Stomach (tissue), 9 donors: ENCODE results near the gene GLRA1. TPM values are rescaled to one million over a fixed set of nuclear protein-coding genes. Genes with fewer than 3 reads are reported as not detected.

Experiments used
- DNase-seq, 2 donors: peaks; one replicate each; pipeline versions ENCODE4 v3.0.0 to v3.0.0-alpha.2; 2013 to 2019
- H3K27ac ChIP-seq, 5 donors: fragments of 200-600 bp in 4 of 5; sonication (generic) in 4 of 5; one replicate each; pipeline ENCODE4 v1.5.1; 2013 to 2019; ENCODE audit warnings: mild to moderate bottlenecking in 1 of 5, moderate library complexity in 1 of 5
- H3K27me3 ChIP-seq, 3 donors: fragments of 200-600 bp; sonication (generic); one replicate each; pipeline ENCODE4 v1.5.1; 2017 to 2019; ENCODE audit warnings: mixed run types in 1 of 3
- H3K36me3 ChIP-seq, 4 donors: fragments of 200-600 bp; sonication (generic); 1 replicate in 3 of 4; 2 replicates in 1 of 4; pipeline ENCODE4 v1.5.1; 2016 to 2019
- H3K4me1 ChIP-seq, 4 donors: fragments of 200-600 bp; sonication (generic); one replicate each; pipeline ENCODE4 v1.5.1; 2016 to 2019
- H3K4me3 ChIP-seq, 4 donors: fragments of 200-600 bp; sonication (generic) in 3 of 4; one replicate each; pipeline ENCODE4 v1.5.1; 2016 to 2019; ENCODE audit warnings: mild to moderate bottlenecking in 1 of 4
- H3K9me3 ChIP-seq, 4 donors: fragments of 200-600 bp; sonication (generic); one replicate each; pipeline ENCODE4 v1.5.1; 2016 to 2019
- EP300 ChIP-seq: sonication (generic); formaldehyde crosslinking; IDR thresholded peaks from one replicate; pipeline ENCODE4 v1.6.1; 2017; ENCODE audit warnings: antibody characterized with exemption
- POLR2A ChIP-seq, 4 donors: fragments of 450-650 bp; IDR thresholded peaks; one replicate each; pipeline ENCODE4 v1.6.1; 2016; ENCODE audit warnings: antibody characterized with exemption in 4 of 4, control low read depth in 2 of 4, mild to moderate bottlenecking in 1 of 4, moderate library complexity in 1 of 4
- POLR2AphosphoS5 ChIP-seq, 3 donors: sonication (generic); formaldehyde crosslinking; IDR thresholded peaks; one replicate each; pipeline ENCODE4 v1.6.1; 2016; ENCODE audit warnings: antibody characterized with exemption in 3 of 3
- WGBS, 5 donors: extraction: QIAGEN DNeasy Blood & Tissue Kit in 3 of 5; methylation state at CpG; one replicate each; pipeline versions ENCODE4 v1.1.5 to v1.1.7; 2013 to 2018; 5-methylcytosine and 5-hydroxymethylcytosine counted together
- intact Hi-C: fragments of 100-400 bp; cut with DNase I; formaldehyde crosslinking; loops from one replicate; pipeline ENCODE4 v1.15.1; 2023; ENCODE audit warnings: low total_unique reads
- polyA plus RNA-seq, 3 donors: library from polyadenylated mRNA; stranded (reverse); fragments of 200-250 nt; gene quantifications; one replicate each; pipeline ENCODE4 v1.2.3, GENCODE V29; 2013
- total RNA-seq, 5 donors: library from RNA; depleted of rRNA; stranded (reverse); fragments of >200 nt; gene quantifications; one replicate each; pipeline versions ENCODE4 v1.1.0 to v1.2.3, GENCODE V29; 2014 to 2016
- TF ChIP-seq, protein P1 (sequence below), 7 experiments: fragments of 450-650 bp in 4 of 7; fragments of 200-600 bp in 3 of 7; sonication (generic) in 3 of 7; IDR thresholded peaks; one replicate each; pipeline ENCODE4 v1.5.1; 2016 to 2019; ENCODE audit warnings: antibody characterized with exemption in 7 of 7, control low read depth in 2 of 7, mild to moderate bottlenecking in 1 of 7
- donor health status: healthy with polysubstance abuse.
- donor health status: Bipolar disorder and iron deficiency.
- donor health status: healthy.

The GLRA1 gene
- total and polyA plus RNA-seq, 8 donors: not detected

DNA sequence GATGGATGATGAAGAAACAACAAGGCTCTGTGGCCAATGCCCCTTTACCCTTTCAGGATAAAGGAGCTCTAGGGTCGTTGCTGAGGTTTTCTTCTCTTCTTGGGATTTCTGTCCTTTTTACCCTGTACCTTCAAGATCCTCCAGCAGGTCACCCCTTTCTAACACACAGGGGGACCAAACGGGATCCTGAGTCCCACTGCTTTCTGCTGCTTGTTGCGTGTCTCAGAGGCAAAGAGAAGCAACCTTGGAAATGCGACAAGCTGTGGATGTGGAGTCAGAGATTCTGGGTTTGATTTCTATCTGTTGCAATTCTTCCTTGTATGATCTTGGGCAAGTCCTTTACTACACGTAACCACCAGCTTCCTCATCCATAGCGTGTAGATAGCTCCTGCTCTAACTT is 20.5 kb downstream of the GLRA1 start:
- TF ChIP-seq, protein P1, sequence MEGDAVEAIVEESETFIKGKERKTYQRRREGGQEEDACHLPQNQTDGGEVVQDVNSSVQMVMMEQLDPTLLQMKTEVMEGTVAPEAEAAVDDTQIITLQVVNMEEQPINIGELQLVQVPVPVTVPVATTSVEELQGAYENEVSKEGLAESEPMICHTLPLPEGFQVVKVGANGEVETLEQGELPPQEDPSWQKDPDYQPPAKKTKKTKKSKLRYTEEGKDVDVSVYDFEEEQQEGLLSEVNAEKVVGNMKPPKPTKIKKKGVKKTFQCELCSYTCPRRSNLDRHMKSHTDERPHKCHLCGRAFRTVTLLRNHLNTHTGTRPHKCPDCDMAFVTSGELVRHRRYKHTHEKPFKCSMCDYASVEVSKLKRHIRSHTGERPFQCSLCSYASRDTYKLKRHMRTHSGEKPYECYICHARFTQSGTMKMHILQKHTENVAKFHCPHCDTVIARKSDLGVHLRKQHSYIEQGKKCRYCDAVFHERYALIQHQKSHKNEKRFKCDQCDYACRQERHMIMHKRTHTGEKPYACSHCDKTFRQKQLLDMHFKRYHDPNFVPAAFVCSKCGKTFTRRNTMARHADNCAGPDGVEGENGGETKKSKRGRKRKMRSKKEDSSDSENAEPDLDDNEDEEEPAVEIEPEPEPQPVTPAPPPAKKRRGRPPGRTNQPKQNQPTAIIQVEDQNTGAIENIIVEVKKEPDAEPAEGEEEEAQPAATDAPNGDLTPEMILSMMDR (IDR thresholded peaks at IDR 0.05): no peak
- no peak for TF ChIP-seq POLR2AphosphoS5 (IDR thresholded peaks at IDR 0.05)
- TF ChIP-seq EP300: no peak
- TF ChIP-seq POLR2A (IDR thresholded peaks at IDR 0.05): no peak
- intact Hi-C loops: no loop called here

DNA sequence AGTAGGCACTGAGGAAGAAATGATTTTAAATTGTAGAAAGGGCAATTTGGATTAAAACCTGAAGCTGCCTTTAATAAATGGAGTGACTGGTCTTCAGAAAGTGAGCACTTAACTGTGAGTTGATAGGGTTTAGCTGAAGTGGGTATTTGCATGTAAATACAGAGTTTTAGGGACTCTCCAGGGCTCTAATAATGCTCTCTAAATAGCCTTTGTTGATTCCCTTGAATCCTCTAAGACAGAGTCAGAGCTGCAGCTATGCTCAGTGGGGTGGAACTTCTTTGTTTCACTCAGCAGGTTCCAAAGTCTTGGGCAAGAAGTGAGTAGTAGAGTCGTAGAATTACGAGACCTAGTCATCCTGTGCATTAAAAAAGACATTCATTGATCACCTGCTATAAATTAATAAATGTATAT is 21.4 kb downstream of the GLRA1 start:
- TF ChIP-seq POLR2A (IDR thresholded peaks at IDR 0.05) (no peak), POLR2AphosphoS5 (IDR thresholded peaks at IDR 0.05) (no peak), EP300 (no peak)
- TF ChIP-seq, protein P1 (IDR thresholded peaks at IDR 0.05): no peak
- Histone ChIP-seq H3K9me3 (no peaks in the 10 kb centered on the region), H3K36me3 (no peaks in the 10 kb centered on the region), H3K4me3 (no peak overlapping the region), H3K27ac (no peak overlapping the region), H3K4me1 (peaks cover 0 to 3% (median 0%) of the 10 kb centered on the region in 4 donors), H3K27me3 (no peaks in the 10 kb centered on the region)
- WGBS, 5 donors: 43 to 60% (median 56%) methylated on average over 2 of the region's 2 CpGs
- intact Hi-C loops: no loop called here
- no peak for DNase-seq

More for the DNA sequence above, 20.5 kb downstream of the GLRA1 start:
- 56 to 69% (median 61%) methylated on average over 6 of the region's 6 CpGs for WGBS, 5 donors
- Histone ChIP-seq H3K4me1 (peaks cover 0 to 3% (median 0%) of the 10 kb centered on the region in 4 donors), H3K4me3 (no peak overlapping the region), H3K36me3 (no peaks in the 10 kb centered on the region), H3K9me3 (no peaks in the 10 kb centered on the region), H3K27ac (no peak overlapping the region), H3K27me3 (no peaks in the 10 kb centered on the region)
- no peak for DNase-seq

DNA sequence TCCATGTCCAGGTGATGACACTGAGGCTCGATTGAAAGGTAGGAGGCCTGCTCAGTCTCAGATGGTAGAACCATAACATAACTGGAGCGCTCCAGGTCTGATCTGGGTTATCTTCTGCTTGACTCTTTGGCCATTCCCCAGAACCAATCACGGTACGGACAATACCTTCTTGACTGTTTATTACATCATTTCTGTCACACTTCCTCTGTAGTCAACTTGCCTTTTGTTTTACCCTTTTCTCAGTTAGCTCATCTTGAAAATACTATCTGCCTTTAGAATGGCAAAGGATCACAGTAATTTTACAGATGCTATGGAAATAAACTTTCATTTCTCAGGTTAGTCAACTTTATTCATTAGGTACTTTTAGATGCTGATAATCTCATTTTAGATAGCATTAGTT is 22.4 kb downstream of the GLRA1 start:
- Histone ChIP-seq H3K27me3 (no peaks in the 10 kb centered on the region), H3K4me1 (peaks cover 0 to 4% (median 1%) of the 10 kb centered on the region in 4 donors), H3K9me3 (no peaks in the 10 kb centered on the region), H3K4me3 (no peak overlapping the region), H3K36me3 (no peaks in the 10 kb centered on the region), H3K27ac (no peak overlapping the region)
- DNase-seq: no peak
- WGBS, 5 donors: 80 to 86% (median 82%) methylated on average over 4 of the region's 4 CpGs
- TF ChIP-seq POLR2A (IDR thresholded peaks at IDR 0.05) (no peak), EP300 (no peak)
- TF ChIP-seq, protein P1 (IDR thresholded peaks at IDR 0.05): no peak
- intact Hi-C loops: no loop called here

DNA sequence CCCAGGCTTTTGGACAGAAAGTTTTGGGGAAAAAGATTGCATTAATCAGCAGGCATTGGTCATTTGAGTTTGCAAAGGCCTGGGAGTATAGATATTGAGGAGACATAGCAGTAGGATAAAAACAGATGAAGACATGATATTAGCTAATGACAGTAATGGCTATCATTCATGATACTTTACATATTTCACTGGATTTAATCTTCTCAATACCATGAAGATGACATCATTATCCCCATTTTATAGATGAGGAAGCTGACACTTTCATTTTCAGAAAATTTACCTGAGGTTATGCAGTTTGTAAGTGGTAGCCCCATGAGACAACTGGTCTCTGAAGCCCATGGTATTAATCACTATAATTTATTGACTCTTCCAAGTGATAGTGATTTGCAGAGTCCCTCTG is 23.0 kb downstream of the GLRA1 start:
- TF ChIP-seq EP300 (no peak), POLR2AphosphoS5 (IDR thresholded peaks at IDR 0.05) (no peak), POLR2A (IDR thresholded peaks at IDR 0.05) (no peak)
- TF ChIP-seq, protein P1 (IDR thresholded peaks at IDR 0.05): no peak
- H3K4me1 ChIP-seq: peaks cover 0 to 5% (median 1%) of the 10 kb centered on the region in 4 donors
- H3K4me3 ChIP-seq: no peak overlapping the region
- H3K36me3 ChIP-seq: no peaks in the 10 kb centered on the region
- no peak overlapping the region for H3K27ac ChIP-seq
- intact Hi-C loops: no loop called here
- no peaks in the 10 kb centered on the region for H3K27me3 ChIP-seq
- DNase-seq: no peak
- H3K9me3 ChIP-seq: no peaks in the 10 kb centered on the region
